Stomach (tissue), 4 donors: ENCODE data around the gene FZR1.

Experiments
- CTCF ChIP-seq, 7 experiments: fragments of 450-650 bp in 4 of 7; fragments of 200-600 bp in 3 of 7; sonication (generic) in 3 of 7; IDR thresholded peaks; one replicate each; pipeline ENCODE4 v1.5.1; 2016 to 2019; ENCODE audit warnings: antibody characterized with exemption in 7 of 7, control low read depth in 2 of 7, mild to moderate bottlenecking in 1 of 7
- EP300 ChIP-seq: sonication (generic); formaldehyde crosslinking; IDR thresholded peaks from one replicate; pipeline ENCODE4 v1.6.1; 2017; ENCODE audit warnings: antibody characterized with exemption
- POLR2A ChIP-seq, 4 donors: fragments of 450-650 bp; IDR thresholded peaks; one replicate each; pipeline ENCODE4 v1.6.1; 2016; ENCODE audit warnings: antibody characterized with exemption in 4 of 4, control low read depth in 2 of 4, mild to moderate bottlenecking in 1 of 4, moderate library complexity in 1 of 4

GRCh38 chr19:3550947-3551791 is 45.1 kb downstream of the FZR1 start:
- TF ChIP-seq CTCF (IDR thresholded peaks at IDR 0.05), result no peak
- no peak for TF ChIP-seq EP300
- TF ChIP-seq POLR2A (IDR thresholded peaks at IDR 0.05), result no peak
